ENCODE measurements around the gene PTPN20.

Gene PTPN20

DNA sequence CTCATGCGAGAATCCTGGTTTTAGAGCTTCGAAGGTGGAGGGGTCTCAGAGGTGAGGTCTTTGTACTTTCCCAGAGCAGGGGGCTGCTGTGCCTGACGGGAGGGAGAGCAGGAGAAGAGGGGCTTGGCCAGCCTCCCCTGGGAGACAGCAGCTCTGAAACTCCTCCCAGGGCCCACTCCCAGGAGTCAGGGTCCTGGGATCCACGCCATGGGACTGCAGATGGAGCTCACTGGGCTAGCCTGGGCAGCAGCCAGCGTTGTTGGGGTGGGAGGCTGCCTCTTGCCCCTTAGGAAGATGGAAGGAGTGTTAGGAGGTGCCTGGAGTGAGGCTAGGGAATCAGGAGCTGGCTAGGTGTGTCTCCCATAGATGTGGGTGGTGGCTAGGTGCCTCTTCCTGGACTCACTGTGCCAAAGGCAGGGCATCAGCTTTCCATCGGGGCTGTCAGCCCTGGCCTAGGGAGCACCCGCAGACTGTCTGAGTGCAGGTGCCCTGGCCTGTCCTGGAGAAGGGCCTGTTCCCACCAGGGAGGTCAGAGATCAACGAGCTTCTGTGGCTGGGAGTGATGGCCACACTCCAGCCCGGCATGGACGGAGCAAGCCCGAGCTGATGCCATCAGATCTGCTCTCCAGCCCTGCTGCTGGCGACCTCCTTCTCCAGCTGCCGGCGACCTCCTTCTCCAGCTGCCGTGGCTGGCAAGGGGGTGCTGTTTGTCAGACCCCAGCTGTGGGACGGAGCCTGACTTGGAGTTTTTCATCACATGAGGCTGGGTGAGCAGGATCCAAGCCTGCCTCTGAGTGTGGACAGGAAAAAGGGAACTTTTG lies 111.3 kb downstream of the PTPN20 start:
- DNase-seq (ENCODE audit: low read depth) = no peak

DNA sequence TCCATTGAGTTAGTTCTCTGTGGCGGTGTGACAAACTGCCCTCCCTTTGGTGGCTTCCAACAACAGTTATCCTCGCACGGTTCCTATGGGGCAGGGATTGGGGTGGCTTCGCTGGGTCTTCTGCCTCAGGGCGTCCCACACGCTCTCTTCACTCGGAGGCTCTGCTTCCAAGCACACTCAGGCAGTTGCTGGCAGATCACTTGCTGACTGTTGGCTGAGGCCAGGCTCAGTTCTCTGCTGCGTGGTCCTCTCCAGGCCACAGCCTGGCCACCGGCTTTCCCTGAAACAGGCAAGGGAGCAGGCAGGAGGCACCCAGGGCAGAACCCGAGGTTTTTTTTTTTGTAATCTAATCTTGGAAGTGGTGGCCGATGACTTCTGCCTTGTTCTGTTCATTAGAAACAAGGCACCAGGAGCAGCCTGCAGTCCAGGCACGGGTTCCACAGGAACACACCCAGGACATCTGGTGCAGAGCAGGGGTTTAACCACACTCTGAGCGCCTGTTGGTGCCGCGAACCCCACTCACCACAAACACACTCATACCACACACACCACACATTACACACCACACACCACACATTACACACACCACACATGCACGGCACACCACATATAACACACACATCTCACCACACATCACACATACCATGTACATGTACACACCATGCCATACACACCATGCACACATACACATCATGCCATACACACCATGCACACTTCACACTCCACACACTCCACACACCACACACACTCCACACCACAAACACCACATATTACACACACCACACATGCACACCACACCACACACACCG lies 112.2 kb downstream of the PTPN20 start:
- no peak for DNase-seq (ENCODE audit: low read depth)

DNA sequence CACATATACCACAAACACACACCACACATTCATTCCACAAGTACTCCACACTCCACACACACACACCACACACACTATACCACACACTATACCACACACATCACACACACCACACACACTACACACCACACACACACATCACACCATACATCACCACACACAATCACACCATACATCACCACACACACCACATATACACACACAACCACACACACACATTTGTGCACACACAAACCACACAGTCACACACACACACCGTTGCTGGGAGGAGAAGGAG lies 112.8 kb downstream of the PTPN20 start:
- DNase-seq (ENCODE audit: low read depth) = no peak

DNA sequence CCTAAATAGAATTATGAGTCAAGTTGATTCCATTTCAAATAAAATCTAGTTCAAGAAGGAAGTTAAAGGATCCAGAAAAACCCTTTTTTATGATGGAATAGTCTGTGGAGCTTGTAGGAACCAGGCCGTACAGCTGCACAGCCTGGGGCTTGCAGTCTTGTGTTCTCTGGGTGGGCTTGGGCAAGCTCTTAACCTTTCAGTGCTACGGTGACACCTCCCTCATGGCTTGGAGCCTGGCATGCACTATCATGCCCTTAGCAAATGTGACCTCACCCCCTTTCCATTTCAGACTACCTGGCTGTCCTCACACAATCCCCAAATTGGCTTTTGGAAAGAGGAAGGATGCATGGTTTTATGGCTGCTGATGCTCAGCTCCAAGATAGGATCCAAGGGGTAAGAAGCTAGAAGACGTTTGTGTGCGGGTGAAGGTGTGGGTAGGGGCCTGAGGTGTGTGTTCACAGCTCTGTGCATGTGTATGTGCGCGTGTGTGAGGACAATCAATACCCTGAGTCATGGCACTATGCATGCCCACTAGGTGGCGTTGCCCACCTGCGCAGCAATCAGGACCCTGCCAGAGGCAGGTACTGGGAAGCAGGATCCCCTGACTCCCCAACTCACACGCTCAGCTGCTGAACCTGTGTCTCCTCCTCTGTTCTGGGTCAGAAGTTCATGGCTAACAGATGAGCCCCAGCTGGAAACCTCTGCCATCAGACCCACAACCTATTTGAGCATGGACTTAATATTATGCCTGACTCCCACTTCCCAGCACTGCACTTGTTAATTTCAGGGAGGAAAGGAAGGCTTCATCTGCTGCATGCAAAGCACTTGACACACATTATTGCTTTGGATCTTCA lies 113.4 kb downstream of the PTPN20 start:
- DNase-seq (ENCODE audit: low read depth) = peak; percentile 31

DNA sequence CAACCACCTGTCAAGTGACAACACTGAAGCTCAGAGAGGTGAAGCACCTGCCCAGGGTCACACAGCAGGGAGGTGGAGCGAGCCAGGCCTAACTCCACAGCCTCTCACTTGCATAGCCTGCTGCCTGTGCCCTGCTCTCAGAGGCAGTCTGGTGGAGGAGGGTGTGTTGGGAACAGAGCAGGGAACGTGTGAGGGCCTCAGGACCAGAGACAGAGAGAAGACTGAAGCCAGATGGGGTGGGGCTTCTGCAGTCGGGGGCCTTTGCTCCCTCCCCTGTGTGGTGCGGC lies 114.0 kb downstream of the PTPN20 start:
- DNase-seq (ENCODE audit: low read depth) = no peak

DNA sequence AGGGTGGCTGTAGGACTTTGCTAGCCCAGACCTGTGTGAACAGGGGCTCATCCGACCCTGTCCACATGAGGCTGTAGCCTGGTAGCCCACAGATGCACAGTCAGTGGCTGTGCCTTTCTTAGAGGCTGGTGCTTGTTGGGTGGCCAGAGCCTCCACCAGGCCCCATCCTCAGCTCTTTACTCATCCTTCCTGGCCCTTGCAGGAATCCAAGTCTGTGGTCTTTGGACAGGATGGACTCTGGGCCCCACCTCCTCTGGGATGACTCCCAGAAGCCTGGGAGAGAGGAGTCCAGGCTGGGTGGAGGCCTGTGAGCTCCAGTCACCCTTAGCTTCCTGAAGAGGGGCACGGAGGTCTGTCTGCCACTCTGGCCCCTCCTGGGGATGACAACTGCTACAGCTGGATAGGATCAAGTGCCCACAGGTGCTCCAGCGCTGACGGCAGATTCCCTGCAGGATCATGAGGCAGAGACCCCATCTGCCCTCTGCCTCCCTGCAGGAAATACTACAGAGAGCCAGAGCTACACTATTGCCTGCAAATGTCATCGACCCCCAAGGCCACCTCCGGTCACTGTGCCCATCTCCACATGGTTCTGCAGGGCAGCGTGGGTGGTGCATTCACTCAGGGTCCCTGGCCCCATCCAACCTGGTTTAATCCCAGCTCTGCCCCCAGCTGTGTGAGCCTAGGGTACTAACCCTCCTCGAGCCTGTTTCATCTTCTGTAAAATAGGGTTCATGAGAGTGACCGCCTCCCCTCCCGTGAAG lies 114.5 kb downstream of the PTPN20 start:
- no peak for DNase-seq (ENCODE audit: low read depth)

DNA sequence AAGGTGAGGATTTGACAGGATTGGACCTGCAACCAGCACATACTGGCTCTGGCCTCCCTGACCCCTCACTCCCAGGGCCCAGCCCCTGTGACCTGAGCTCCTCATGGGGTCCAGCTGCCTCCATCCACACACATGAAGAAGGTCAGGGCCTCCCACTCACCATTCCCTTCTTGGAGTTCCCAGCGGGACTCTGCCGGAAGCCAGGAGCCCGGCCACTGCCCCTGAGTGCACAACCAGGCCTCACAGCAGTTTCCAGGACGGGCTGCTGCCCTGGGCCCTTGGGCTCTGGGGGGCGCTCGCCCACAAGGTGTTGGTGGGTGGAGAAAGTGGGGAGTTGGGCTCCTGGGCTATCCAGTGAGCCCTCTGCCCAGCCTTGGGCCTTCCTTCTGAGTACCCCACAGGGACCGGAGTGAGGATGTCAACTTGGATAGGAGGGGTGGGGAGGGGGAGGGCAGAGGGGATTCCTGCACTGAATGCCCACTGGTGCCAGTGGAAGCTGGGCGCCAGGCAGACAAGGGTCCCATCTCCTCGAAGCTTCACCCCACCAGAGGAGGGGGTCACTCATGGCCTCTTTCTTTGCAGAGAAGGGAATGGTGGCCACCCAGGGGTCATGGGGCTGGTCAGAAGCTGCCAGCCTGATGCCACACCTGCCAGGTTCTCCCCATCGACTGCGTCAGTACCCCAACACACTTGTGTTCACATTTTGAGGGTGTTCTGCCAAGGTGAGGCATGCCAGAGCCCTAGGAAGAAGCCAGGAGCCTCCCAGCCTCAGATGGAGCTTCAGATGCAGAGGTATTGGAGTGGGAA lies 115.3 kb downstream of the PTPN20 start:
- no peak for DNase-seq (ENCODE audit: low read depth)

DNA sequence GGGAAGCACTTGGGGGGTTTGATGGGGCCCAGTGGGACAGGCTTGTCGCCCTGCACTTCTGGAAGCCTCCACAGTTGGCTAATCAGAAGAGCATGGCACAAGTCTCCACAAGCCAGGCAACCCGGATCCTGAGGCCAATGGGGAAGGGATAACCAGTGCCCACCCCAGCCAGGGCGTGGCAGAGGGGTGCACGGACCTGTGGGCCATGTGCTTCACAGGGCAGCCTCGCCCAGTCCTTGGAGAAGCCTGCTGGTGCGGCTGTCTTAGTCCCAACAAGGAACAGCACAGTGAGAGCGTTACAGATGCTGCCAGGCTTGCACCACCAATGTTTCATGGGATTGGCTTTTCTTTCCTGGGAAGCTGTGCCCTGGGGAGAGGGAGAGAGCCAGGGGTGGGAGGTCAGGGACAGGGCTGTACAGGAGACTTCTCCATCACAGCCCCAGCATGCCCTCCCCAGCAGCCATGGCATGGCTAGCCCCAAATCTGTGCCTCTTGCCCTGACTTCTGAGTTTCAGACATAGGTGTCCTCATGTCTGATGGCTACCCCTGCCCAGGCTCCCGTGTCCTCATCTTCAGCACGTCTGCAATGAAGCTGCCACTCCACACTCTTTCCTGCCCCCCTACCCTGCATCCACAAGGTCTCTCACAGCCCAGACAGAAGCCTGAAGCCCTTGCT lies 116.0 kb downstream of the PTPN20 start:
- DNase-seq (ENCODE audit: low read depth) = no peak

DNA sequence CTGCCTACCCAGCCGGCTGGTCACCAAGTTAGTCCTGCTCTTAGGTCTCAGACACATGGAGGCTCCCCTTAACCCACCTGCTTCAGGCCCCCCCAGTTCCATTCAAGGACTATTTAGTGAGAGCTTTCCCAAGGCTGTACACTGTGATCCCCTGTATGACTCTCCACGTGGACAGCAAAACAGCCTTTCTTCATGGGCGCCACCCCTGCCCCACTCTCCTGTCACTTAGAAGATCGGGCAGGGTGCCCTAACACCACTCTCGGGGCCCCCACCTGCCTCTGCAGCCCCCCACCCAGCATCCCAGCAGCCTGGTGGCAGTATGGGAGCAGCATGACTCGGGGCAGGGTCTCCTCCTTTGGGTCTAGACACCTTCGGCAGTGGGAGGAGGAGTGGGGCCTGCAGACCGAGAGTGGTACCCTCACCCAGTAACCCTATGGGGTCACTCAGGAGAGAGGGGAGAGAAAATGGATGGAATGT lies 116.6 kb downstream of the PTPN20 start:
- no peak for DNase-seq (ENCODE audit: low read depth)

DNA sequence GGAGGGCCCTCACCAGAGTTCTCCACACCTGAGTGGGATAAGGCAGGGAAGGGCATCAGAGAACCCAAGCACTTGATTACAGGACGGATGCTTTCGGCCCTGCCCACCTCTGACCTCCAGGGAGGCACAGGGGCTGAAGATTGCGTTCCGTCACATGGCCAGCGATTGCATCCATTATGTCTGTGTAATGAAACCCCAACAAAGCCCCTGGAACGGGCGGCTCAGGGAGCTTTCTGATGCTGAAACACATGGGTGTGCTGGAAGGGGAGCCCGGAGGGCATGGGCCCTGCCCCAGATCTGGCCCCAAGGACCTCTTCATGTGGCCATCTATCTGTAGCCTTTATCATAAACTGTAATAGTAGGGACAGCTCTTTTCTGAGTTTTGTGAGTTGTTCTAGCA lies 117.2 kb downstream of the PTPN20 start:
- DNase-seq (ENCODE audit: low read depth) = no peak

DNA sequence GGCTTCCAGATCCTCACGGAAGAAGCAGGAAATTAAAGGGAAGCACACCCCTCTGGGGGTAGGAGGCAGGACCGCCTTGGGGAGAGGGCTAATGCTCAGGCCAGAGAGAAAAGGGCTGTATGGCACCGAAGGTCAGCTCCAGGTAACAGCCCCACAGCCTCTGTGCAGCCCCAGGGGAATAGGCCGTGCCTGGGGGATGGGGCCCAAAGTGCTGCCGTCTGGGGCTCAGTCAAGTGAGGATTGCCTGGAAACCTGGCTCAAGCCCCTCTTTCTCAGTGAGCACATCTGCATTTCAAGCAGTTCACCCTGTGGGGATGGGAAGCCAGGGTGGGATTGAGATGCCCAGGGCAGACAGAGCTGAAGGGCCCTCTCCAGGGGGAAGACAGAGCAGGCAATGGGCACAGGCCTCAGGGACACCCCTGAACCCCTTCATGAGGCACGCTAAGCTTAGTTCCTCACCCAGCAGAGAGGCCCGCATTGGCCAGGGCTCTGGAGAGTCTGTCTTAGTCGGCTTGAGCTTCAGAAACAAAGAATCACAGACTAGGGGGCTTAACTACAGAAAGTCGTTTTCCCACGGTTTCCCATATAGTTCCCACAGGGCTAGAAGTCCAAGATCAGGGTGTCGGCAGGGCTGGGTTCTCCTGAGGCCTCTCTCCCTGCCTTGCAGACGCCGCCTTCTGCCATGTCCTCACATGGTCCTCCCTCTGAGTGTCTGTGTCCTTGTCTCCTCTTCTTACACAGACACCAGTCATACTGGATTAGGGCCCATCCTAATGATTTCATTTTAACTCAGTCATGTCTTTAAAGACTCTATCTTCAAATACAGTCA lies 118.2 kb downstream of the PTPN20 start:
- DNase-seq (ENCODE audit: low read depth) = no peak

DNA sequence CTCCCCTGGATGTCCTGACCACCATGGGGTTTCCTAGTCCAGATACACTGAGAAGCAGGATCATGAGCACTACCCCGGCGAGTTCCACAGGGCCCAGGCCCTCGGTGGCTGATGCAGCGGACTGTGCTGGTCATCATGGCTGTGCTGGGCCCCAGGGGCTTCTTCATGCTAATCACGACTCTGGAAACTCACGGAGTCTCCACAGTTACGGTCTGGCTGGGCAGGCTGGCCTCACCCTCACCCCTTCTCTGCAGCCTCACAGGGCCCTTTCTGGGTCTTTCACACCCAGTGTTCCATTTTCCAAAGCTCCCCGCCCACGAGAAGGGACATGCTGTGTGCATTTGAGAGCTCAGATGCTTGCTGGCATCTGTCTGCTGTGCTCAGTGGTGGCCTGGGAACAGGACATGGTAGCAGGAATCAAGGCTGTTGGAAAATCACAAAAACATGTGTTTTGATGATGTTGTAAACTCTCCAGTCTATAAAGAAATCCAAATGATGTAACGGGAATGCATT lies 119.0 kb downstream of the PTPN20 start:
- DNase-seq (ENCODE audit: low read depth) = no peak

DNA sequence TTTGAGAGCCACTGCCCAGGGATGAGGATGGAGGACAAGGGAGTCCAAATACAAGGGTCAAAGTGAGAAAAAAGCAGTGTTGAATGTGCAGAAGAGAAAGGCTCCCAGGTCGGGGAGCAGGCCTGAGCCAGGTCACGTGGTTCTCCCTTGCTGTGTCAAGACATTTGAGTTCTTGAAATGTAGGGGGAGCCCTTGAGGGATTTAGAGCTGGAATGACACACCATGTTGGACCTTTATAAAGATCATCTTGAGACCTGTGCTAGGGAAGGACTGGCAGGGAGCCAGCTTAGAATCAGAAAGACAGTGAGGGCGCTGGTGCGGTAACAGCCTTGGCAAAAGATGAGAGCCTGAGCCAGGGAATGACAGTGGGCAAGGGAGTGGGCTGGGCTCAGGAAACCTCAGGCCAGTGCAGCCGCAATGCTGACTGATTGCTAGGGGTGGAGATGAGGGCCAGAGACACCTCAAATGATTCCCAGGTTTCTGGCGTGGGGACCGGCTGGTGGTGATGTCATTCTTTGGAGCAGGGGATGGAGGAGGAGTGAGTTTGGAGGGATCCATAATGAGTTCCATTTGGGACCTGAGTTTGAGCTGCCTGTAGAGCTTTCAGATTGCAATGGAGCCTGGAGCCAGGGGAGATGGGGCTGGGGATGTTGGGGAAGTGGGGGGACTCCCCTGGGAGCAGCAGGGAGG lies 120.1 kb downstream of the PTPN20 start:
- DNase-seq (ENCODE audit: low read depth) = no peak

DNA sequence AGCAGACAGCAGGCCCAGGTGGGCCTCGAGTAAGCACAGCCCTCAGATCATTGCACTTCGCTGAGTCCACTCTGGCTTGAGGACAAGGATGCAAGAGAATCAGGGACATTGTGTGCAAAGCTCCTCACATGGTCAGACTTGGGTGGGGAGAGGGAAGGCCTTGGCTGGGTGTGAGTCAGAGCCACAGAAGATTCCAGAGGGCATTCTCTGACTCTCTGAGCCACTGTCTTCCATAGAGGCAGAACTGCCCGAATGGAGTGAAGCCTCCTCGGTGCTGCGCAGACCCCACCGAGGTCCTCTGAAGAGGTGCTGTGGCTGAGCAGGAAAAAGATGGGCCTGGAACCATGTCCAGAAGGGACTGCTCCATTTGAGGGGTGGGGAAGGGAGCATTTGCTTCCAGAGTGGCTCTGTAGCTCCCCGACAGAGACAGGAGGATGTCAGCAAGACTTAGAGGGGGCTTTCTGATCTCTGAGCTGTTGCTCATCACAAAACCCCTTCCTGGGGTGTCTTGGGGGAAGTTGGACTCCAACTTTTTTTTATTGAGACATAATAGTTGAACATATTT lies 120.8 kb downstream of the PTPN20 start:
- no peak for DNase-seq (ENCODE audit: low read depth)

DNA sequence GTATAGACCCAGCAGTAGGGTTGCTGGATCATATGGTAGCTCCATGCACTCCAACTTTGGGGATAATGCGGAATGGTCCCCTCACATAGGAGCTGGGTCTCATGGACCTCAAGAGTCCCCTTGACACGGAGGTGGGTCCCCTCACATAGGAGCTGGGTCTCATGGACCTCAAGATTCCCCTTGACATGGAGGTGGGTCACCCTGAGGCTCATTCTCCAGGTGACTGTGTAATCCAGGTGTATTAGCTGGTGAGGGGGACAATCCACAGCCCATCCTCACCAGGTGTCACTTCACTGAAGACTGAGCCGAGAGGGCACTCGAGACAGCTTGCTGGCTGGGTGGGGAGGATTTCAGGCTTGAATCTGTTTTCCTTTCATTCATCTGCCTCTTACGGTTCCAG lies 121.9 kb downstream of the PTPN20 start:
- no peak for DNase-seq (ENCODE audit: low read depth)

DNA sequence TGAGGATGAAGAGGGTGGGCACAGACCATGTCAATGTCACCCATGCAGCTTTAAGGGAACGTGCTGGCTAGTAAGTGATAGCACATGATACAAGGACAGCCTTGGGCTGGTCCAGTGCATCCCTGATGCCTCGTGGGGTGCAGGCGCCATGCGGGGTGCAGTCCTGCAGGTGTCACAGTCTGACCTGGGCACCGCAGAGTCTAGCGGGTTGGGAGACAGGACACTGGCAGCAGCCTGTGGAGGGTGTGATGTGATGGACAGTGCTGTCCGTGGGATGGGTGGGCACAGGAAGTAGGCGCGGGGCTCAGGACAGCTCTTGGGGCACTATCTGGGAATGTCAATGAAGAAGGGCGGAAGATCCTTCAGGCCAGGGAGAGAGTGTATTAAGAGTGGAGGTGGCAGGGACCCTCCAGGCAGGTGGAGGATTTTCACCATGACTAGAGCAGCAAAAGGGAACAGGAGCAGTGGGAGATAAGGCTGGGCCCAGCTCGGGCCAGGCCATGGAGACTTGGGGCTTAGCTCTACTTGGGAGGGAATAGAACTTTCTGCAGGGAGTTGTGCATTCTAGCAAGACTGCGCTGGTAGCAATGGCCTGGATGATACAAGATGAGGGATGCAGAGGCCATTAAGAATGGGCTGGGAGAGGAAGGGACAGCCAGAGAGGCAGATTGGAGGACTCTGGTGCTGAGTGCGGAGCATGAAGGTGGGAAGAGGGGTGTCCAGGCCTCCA lies 122.5 kb downstream of the PTPN20 start:
- no peak for DNase-seq (ENCODE audit: low read depth)

DNA sequence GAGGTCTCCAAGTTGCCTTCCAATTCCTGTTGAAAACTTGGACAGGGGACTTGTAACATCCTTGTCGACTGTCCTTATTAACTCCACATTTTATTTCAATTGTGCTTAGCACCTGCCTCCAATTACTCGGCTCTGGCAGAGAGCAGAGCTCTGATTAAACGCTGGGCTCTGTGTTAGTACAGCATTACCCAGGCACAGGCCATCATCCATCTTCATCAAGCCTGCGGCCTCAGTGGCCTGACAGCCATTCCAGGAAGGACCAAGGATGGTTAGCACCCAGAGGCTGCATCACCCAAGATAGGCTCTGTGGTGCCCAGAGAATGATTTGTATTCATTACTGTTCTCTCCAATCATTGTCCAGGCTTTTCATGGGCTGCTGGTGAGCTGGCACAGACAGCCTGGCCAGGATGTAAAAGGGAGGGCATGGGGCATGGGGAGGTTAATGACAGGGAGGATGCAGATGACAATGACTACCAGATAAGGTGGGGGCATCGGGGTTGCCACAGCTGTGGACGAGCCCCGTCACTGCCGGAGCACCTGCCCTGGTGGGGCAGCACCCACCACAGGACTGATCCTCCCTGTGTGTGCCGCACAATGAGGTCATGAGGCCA lies 123.3 kb downstream of the PTPN20 start:
- DNase-seq (ENCODE audit: low read depth) = no peak

Data from stimulated activated CD8-positive, alpha-beta memory T cell treated with anti-CD3 and anti-CD28 coated beads, Interleukin-15, amount 100 ng/mL, for 24 hours (primary cell).